Heart right ventricle (tissue), 16 donors: ENCODE data around the gene F13A1. TPM values are rescaled to one million over a fixed set of nuclear protein-coding genes. Genes with fewer than 3 reads are reported as not detected.

Experiments
- ATAC-seq, 8 donors: fragments of 200-7000 bp; cut with Tn5 transposase; one replicate each; pipeline ENCODE4 v1.9.1; 2020; ENCODE audit warnings: mild to moderate bottlenecking in 8 of 8, moderate library complexity in 8 of 8, moderate number of reproducible peaks in 1 of 8
- DNase-seq, 2 donors: peaks; one replicate each; pipeline ENCODE4 v3.0.0-alpha.2; 2020
- H3K27ac ChIP-seq, 10 donors: fragments of 200-600 bp; sonication (generic) in 2 of 10; one replicate each; pipeline versions ENCODE4 v1.5.0 to v1.8.0; 2020 to 2022; ENCODE audit warnings: mild to moderate bottlenecking in 3 of 10
- H3K27me3 ChIP-seq, 7 donors: fragments of 200-600 bp; one replicate each; pipeline ENCODE4 v1.8.0; 2021 to 2022; ENCODE audit warnings: mild to moderate bottlenecking in 2 of 7
- H3K36me3 ChIP-seq, 9 donors: fragments of 200-600 bp; sonication (generic) in 1 of 9; one replicate each; pipeline versions ENCODE4 v1.5.0 to v1.8.0; 2020 to 2022; ENCODE audit warnings: mild to moderate bottlenecking in 2 of 9
- H3K4me1 ChIP-seq, 9 donors: fragments of 200-600 bp; sonication (generic) in 1 of 9; one replicate each; pipeline versions ENCODE4 v1.5.0 to v1.8.0; 2020 to 2022; ENCODE audit warnings: mild to moderate bottlenecking in 4 of 9
- H3K4me3 ChIP-seq, 10 donors: fragments of 200-600 bp; sonication (generic) in 2 of 10; one replicate each; pipeline versions ENCODE4 v1.5.0 to v1.8.0; 2020 to 2022; ENCODE audit warnings: mild to moderate bottlenecking in 7 of 10, moderate library complexity in 2 of 10
- H3K9me3 ChIP-seq, 11 donors: fragments of 200-600 bp in 10 of 11; sonication (generic) in 2 of 11; one replicate each; pipeline versions ENCODE4 v1.5.0 to v1.8.0; 2013 to 2022; ENCODE audit warnings: mild to moderate bottlenecking in 2 of 11, control low read depth in 1 of 11, moderate library complexity in 1 of 11
- CTCF ChIP-seq, 9 donors: fragments of 200-600 bp; sonication (generic) in 2 of 9; IDR thresholded peaks; one replicate each; pipeline versions ENCODE4 v1.5.0 to v1.8.0; 2021 to 2022; ENCODE audit warnings: antibody characterized with exemption in 9 of 9, mild to moderate bottlenecking in 5 of 9, moderate library complexity in 1 of 9
- WGBS, 2 donors: extraction: QIAGEN DNeasy Blood & Tissue Kit; methylation state at CpG; one replicate each; pipeline ENCODE4 v1.1.7; 2013; ENCODE audit warnings: inconsistent platforms in 1 of 2; 5-methylcytosine and 5-hydroxymethylcytosine counted together
- intact Hi-C, 10 donors: fragments of 100-400 bp; cut with DNase I; formaldehyde crosslinking; loops; one replicate each; pipeline versions ENCODE4 v1.11.1 to v1.14.2; 2022
- polyA plus RNA-seq, 2 donors: library from polyadenylated mRNA; stranded (reverse); fragments of 200-250 nt; gene quantifications; one replicate each; pipeline ENCODE4 v1.2.3, GENCODE V29; 2013
- total RNA-seq, 10 donors: library from RNA; stranded (reverse); fragmentation: NEBNext Ultra II Directional in 3 of 10; extraction: Animal tissue kit (Norgen Biotek cat#: 25700) in 3 of 10; gene quantifications; one replicate each; pipeline versions ENCODE4 v1.2.1 to v1.2.4, GENCODE V29; 2021 to 2023
- donor health status: Arrhythmogenic right ventricular cardiomyopathy.
- donor health status: ischemic (EF 13 %, LVEDD 7.1; RV severe dilation, severe dysfunction).
- donor health status: healthy with polysubstance abuse.
- donor health status: DM: no; HTN: yes; CAD: no.
- donor health status: DM: no; HTN: no; CAD: no.
- donor health status: ischemic (EF 25% LVEDD 6.9; RV normal size, moderate dysfunction).
- donor health status: ischemic (EF 25% LVEDD 5.7; RV mildly dilated, moderate dysfunction).
- donor health status: healthy.
- donor health status: DM: yes; HTN: yes; CAD: no.
- donor health status: Ischemic cardiomyopathy.
- donor health status: ischemic (EF 35%, LVEDD 5.7; RV mildly dilated, moderate dysfunction).
- donor health status: nonischemic (EF 11% LVEDD 7.7; RV severe dilation, severe dysfunction).
- donor health status: DM: yes; HTN: yes; CAD: no.
- donor health status: PGD.
- donor health status: ischemic (EF 29% LVEDD 5.4; RV normal size, mild dysfunction).
- donor health status: nonischemic (EF 23%, LVEDD 6.1; RV moderate dilation, normal function).

The F13A1 gene
- total and polyA plus RNA-seq, 12 donors, result 8.4 to 265 (median 22.8) TPM

DNA sequence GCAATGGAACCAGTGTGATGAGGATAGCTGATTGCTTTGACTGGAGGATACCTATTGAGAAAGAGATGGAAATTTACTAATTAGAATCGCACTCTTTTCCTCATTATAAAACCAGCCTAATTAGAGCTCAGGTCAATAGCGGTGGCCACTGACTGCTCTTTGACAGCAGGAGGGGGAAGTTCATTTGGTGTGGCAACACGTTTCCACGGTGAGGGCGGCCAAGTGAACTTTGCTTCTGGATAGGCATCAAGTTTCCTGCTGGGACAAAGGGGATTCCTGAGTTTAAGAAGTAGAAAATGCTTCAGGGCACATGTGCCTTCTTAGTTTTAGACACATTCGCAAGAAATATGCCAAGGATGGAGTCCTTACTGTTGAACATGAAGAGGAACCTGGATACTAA is 168.4 kb downstream of the F13A1 start:
- Histone ChIP-seq H3K4me1 (no peaks in the 10 kb centered on the region), H3K4me3 (no peak overlapping the region), H3K27ac (no peak overlapping the region), H3K9me3 (peaks cover 0 to 2% (median 0%) of the 10 kb centered on the region in 11 donors), H3K27me3 (peaks cover 0 to 27% (median 0%) of the 10 kb centered on the region in 7 donors), H3K36me3 (peaks cover 0 to 67% (median 0%) of the 10 kb centered on the region in 9 donors)
- TF ChIP-seq CTCF (IDR thresholded peaks at IDR 0.05), result no peak
- DNase-seq (no peak), ATAC-seq (no peak)
- WGBS, 2 donors, result 40 to 46% methylated on average over 6 of the region's 6 CpGs
- intact Hi-C loops, result no loop called here

DNA sequence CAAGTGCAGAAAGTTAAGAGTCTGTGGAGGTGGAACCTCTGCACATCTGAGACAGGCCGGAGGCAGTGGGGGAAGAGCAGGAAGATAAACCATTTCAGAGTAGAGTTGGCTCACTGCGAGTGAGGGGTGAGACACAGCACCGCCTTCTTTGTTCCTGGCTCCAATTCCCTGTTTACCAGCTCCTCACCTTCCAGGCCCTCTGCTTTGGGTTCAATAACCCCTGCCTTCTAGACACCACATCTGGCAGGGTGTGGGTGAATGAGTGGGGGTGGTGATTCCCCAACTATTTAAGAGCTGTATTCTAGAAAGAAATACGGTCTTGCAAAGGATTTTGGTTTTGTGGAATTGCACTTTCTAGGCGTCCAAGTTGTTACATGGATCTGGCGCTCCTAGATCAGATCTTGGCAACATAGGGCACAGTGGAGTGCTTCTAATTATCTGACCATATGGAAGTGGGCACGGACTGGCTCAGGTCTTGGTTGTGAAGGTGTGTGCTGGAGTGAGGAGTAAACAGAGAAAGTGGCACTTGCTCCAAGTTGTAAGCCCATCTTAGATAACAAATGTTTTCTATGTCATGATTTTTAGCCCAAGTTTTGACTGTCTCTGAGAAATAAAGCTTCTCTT is 172.2 kb downstream of the F13A1 start:
- no peak for TF ChIP-seq CTCF (IDR thresholded peaks at IDR 0.05)
- Histone ChIP-seq H3K4me3 (no peak overlapping the region), H3K27me3 (peaks cover 0 to 14% (median 0%) of the 10 kb centered on the region in 7 donors), H3K36me3 (peaks cover 0 to 84% (median 0%) of the 10 kb centered on the region in 9 donors), H3K27ac (no peak overlapping the region), H3K4me1 (no peaks in the 10 kb centered on the region), H3K9me3 (peaks cover 0 to 15% (median 0%) of the 10 kb centered on the region in 11 donors)
- intact Hi-C loops, result no loop called here
- 78 to 80% methylated on average over 7 of the region's 7 CpGs for WGBS, 2 donors
- DNase-seq (no peak), ATAC-seq (no peak)

DNA sequence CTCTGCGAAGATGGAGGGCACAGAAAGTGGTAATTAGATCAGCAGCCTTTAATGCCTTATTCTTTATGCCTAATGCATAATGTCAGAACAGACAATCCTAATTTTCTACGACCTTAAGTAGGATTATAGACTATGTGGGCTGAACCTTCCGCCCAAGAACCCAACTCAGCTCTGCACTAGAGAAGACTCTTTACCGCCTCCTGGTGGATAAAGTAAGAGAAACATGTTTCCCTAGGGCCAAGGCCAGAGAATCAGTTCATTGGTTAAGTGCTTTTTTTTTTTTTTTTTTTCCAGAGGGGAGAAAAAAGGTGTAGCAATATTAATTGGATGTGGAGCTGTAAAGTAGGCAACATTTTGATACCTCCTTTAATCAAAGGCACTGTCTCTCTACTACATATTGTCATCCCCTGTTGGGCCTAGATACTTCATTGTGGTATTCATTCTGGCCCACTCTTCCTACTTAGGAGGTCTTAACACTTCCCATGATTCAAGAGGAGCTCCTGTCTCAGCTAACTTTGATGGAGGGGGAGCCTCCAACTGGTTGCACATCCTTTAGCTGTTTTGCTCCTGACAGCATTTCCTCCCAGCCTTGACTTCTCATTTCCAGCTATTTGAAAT is 188.9 kb downstream of the F13A1 start:
- DNase-seq, result peak in 1 of 2 donors; percentile 13
- ATAC-seq, result no peak
- Histone ChIP-seq H3K9me3 (no peaks in the 10 kb centered on the region), H3K36me3 (no peaks in the 10 kb centered on the region), H3K4me3 (no peak overlapping the region), H3K4me1 (no peaks in the 10 kb centered on the region), H3K27ac (no peak overlapping the region), H3K27me3 (no peaks in the 10 kb centered on the region)
- peak in 7 of 9 donors; percentile 10 to 57 (median 38) for TF ChIP-seq CTCF (IDR thresholded peaks at IDR 0.05)
- intact Hi-C loops, result no loop called here
- WGBS, 2 donors, result 59 to 63% methylated on average over 4 of the region's 4 CpGs

DNA sequence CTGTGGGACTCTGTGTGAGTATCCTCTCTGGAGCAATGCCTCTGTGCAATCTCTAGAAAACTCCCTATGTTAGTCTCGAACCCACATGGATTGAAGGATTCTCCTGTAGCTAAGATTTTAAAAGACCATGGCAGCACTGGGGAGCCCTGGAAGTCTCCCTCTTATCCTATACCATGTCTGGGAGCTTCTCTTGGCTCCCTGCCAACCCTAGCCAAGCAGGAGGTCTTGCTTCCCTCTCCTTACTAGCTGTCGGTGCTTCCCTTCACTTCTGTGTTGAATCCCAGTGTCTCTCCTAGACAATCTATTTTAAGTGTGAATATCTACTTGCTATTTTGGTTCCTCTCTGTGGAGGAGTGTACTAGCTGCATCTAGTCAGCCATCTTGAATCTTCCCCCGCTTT is 195.0 kb downstream of the F13A1 start:
- 53 to 57% methylated on average over 3 of the region's 3 CpGs for WGBS, 2 donors
- no peak for TF ChIP-seq CTCF (IDR thresholded peaks at IDR 0.05)
- Histone ChIP-seq H3K27me3 (no peaks in the 10 kb centered on the region), H3K27ac (no peak overlapping the region), H3K9me3 (peaks cover 0 to 20% (median 3%) of the 10 kb centered on the region in 11 donors), H3K4me3 (no peak overlapping the region), H3K36me3 (no peaks in the 10 kb centered on the region), H3K4me1 (no peaks in the 10 kb centered on the region)
- ATAC-seq (no peak), DNase-seq (no peak)
- intact Hi-C loops, result no loop called here
